Endometrium (tissue), 2 donors: ENCODE data around the gene STIM2.

Experiments
- FAIRE-seq: peaks from 2 replicates; lab custom pipeline; 2012; peaks lifted over from hg19 to GRCh38; lab: Jason Lieb, UNC
- donor health status: control.
- donor health status: control.

The STIM2 gene

GRCh38 chr4:26837993-26838842 lies 22.4 kb upstream of the STIM2 start:
- no peak for FAIRE-seq

GRCh38 chr4:26839016-26839415 lies 21.6 kb upstream of the STIM2 start:
- no peak for FAIRE-seq

- peak; percentile 91 for FAIRE-seq
Measured at GRCh38 chr4:26839534-26839951, 21.1 kb upstream of the STIM2 start.

- no peak for FAIRE-seq
Measured at GRCh38 chr4:26840786-26841185, 19.9 kb upstream of the STIM2 start.

GRCh38 chr4:26842911-26843310 lies 17.7 kb upstream of the STIM2 start:
- FAIRE-seq, result no peak

- FAIRE-seq, result no peak
Measured at GRCh38 chr4:26850528-26850927, 10.1 kb upstream of the STIM2 start.

GRCh38 chr4:26851129-26851528 lies 9.5 kb upstream of the STIM2 start:
- FAIRE-seq, result no peak

GRCh38 chr4:26854701-26855100 lies 5.9 kb upstream of the STIM2 start:
- FAIRE-seq, result no peak

GRCh38 chr4:26856906-26857277 lies 3.7 kb upstream of the STIM2 start:
- FAIRE-seq, result no peak

- FAIRE-seq, result no peak
Measured at GRCh38 chr4:26857278-26858034, 3.2 kb upstream of the STIM2 start.

GRCh38 chr4:26858035-26858918 lies 2.4 kb upstream of the STIM2 start:
- no peak for FAIRE-seq

GRCh38 chr4:26858947-26859401 lies 1.7 kb upstream of the STIM2 start:
- no peak for FAIRE-seq

- no peak for FAIRE-seq
Measured at GRCh38 chr4:26859762-26860156, 882 bp upstream of the STIM2 start.

GRCh38 chr4:26860922-26861433 lies 337 bp downstream of the STIM2 start:
- no peak for FAIRE-seq

GRCh38 chr4:26861434-26862186 lies 969 bp downstream of the STIM2 start:
- FAIRE-seq, result no peak

GRCh38 chr4:26862381-26862915 lies 1.8 kb downstream of the STIM2 start:
- peak; percentile 35 for FAIRE-seq

- FAIRE-seq, result no peak
Measured at GRCh38 chr4:26863512-26863911, 2.9 kb downstream of the STIM2 start.

- FAIRE-seq, result no peak
Measured at GRCh38 chr4:26864899-26865298, 4.3 kb downstream of the STIM2 start.

GRCh38 chr4:26866203-26866602 lies 5.6 kb downstream of the STIM2 start:
- FAIRE-seq, result no peak

- FAIRE-seq, result no peak
Measured at GRCh38 chr4:26866781-26867180, 6.1 kb downstream of the STIM2 start.
